ENCODE data around the gene MFSD11.

GRCh38 chr17:76747716-76748363 lies 9.9 kb downstream of the MFSD11 start:
- TF ChIP-seq CTCF (conservative IDR thresholded peaks at IDR 0.05) (no peak), ZFX (IDR thresholded peaks at IDR 0.05) (no peak)
